Left lung (tissue), 10 donors: ENCODE data around the gene DNAH10. TPM values are rescaled to one million over a fixed set of nuclear protein-coding genes. Genes with fewer than 3 reads are reported as not detected.

Experiments used
- ATAC-seq: fragments of 200-7000 bp; cut with Tn5 transposase; one replicate; pipeline ENCODE4 v1.9.1; 2020; ENCODE audit warnings: moderate library complexity
- DNase-seq, 4 donors: peaks; one replicate each; pipeline ENCODE4 v3.0.0-alpha.2; 2013 to 2020
- H3K27ac ChIP-seq, 2 donors: fragments of 200-600 bp; sonication (generic) in 1 of 2; one replicate each; pipeline versions ENCODE4 v1.5.0 to v1.8.0; 2020 to 2021
- H3K27me3 ChIP-seq, 2 donors: fragments of 200-600 bp; sonication (generic) in 1 of 2; one replicate each; pipeline versions ENCODE4 v1.5.0 to v1.8.0; 2020 to 2021
- H3K36me3 ChIP-seq, 2 donors: fragments of 200-600 bp; sonication (generic) in 1 of 2; one replicate each; pipeline versions ENCODE4 v1.5.0 to v1.8.0; 2020 to 2021
- H3K4me1 ChIP-seq, 2 donors: fragments of 200-600 bp; one replicate each; pipeline ENCODE4 v1.8.0; 2021
- H3K4me3 ChIP-seq, 2 donors: fragments of 200-600 bp; sonication (generic) in 1 of 2; one replicate each; pipeline versions ENCODE4 v1.5.0 to v1.8.0; 2020 to 2021; ENCODE audit warnings: mild to moderate bottlenecking in 1 of 2
- H3K9me3 ChIP-seq, 2 donors: fragments of 200-600 bp; sonication (generic) in 1 of 2; one replicate each; pipeline versions ENCODE4 v1.5.0 to v1.8.0; 2020 to 2021
- intact Hi-C, 2 donors: fragments of 100-400 bp; cut with DNase I; formaldehyde crosslinking; loops; one replicate each; pipeline versions ENCODE4 v1.11.2 to v1.14.2; 2022
- polyA plus RNA-seq, 6 donors: library from polyadenylated mRNA; unstranded; fragments of 120-200 nt; gene quantifications; one replicate each; pipeline ENCODE4 v1.2.1, GENCODE V29; 2013; ENCODE audit not compliant: insufficient read length in 6 of 6
- total RNA-seq, 2 donors: library from RNA; stranded (reverse); fragmentation: NEBNext Ultra II Directional; extraction: Animal tissue kit (Norgen Biotek cat#: 25700); gene quantifications; one replicate each; pipeline ENCODE4 v1.2.1, GENCODE V29; 2021
- TF ChIP-seq, protein P1 (sequence below), 2 donors: fragments of 200-600 bp; sonication (generic) in 1 of 2; IDR thresholded peaks; one replicate each; pipeline versions ENCODE4 v1.5.0 to v1.8.0; 2021; ENCODE audit warnings: antibody characterized with exemption in 2 of 2
- donor health status: DM: no; HTN: yes; CAD: no.
- donor health status: DM: no; HTN: no; CAD: no.

DNAH10 gene
- total and polyA plus RNA-seq, 8 donors: 0.79 to 10.4 (median 6.5) TPM

DNA sequence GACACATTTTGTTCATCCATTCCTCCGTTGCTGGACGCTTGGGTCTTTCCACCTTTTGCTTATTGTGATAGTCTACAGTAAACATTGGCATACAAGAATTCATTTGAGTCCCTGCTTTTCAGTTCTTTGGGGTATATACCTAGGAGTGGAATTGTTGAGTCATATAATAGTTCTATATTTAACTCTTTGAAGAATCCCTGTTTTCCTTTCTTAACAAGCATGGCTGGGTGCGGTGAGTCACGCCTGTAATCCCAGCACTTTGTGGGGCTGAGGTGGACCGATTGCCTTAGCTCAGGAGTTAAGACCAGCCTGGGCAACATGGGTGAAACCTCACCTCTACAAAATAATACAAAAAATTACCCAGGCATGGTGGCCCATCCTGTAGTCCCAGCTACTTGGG lies 135.1 kb downstream of the DNAH10 start:
- H3K4me3 ChIP-seq: no peak overlapping the region
- H3K27ac ChIP-seq: no peak overlapping the region
- DNase-seq: no peak
- intact Hi-C loops: no loop called here
- H3K27me3 ChIP-seq: peaks cover 0 to 16% of the 10 kb centered on the region in 2 donors
- no peak for ATAC-seq
- TF ChIP-seq, protein P1, sequence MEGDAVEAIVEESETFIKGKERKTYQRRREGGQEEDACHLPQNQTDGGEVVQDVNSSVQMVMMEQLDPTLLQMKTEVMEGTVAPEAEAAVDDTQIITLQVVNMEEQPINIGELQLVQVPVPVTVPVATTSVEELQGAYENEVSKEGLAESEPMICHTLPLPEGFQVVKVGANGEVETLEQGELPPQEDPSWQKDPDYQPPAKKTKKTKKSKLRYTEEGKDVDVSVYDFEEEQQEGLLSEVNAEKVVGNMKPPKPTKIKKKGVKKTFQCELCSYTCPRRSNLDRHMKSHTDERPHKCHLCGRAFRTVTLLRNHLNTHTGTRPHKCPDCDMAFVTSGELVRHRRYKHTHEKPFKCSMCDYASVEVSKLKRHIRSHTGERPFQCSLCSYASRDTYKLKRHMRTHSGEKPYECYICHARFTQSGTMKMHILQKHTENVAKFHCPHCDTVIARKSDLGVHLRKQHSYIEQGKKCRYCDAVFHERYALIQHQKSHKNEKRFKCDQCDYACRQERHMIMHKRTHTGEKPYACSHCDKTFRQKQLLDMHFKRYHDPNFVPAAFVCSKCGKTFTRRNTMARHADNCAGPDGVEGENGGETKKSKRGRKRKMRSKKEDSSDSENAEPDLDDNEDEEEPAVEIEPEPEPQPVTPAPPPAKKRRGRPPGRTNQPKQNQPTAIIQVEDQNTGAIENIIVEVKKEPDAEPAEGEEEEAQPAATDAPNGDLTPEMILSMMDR (IDR thresholded peaks at IDR 0.05): no peak
- no peaks in the 10 kb centered on the region for H3K36me3 ChIP-seq
- no peaks in the 10 kb centered on the region for H3K9me3 ChIP-seq
- no peaks in the 10 kb centered on the region for H3K4me1 ChIP-seq

DNA sequence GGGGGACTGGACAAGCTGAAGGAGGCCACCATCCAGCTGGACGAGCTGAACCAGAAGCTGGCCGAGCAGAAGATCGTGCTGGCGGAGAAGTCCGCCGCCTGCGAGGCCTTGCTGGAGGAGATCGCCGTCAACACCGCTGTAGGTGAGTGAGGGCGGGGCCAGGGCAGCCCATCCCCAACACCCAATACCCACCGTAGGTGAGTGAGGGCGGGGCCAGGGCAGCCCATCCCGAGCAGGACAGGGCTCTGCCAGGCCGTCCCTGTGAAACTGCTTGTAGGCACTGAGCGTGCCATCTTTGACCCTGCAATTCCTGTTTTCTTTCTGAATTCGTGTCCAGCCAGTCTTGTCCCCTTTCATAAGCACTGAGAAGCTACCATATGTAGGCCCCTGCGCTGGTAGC lies 136.6 kb downstream of the DNAH10 start:
- TF ChIP-seq, protein P1 (IDR thresholded peaks at IDR 0.05): no peak
- Histone ChIP-seq H3K4me3 (no peak overlapping the region), H3K27ac (no peak overlapping the region), H3K9me3 (no peaks in the 10 kb centered on the region), H3K4me1 (no peaks in the 10 kb centered on the region), H3K36me3 (no peaks in the 10 kb centered on the region), H3K27me3 (peaks cover 0 to 3% of the 10 kb centered on the region in 2 donors)
- intact Hi-C loops: no loop called here
- ATAC-seq (no peak), DNase-seq (no peak)

DNA sequence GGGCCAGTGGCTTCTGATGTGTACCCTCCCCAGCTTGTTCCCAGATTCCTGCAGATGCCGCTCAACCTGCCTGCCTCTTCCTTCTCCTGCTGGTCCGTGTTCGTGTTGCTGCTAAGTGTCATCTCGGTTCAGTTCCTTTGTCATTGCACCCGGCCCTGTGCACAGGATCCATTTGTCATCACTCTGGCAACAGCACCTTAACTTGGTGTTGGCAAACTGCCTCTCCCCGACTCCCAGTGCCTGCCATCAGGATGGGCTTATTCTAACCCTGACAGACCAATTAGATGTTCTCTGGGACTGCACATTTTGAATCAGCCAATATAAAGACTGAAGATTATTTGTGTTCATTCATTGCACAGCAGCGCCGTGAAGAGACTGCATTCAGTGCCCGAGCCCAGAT lies 137.3 kb downstream of the DNAH10 start:
- ATAC-seq (no peak), DNase-seq (no peak)
- TF ChIP-seq, protein P1 (IDR thresholded peaks at IDR 0.05): no peak
- Histone ChIP-seq H3K27ac (no peak overlapping the region), H3K9me3 (no peaks in the 10 kb centered on the region), H3K4me3 (no peak overlapping the region), H3K27me3 (no peaks in the 10 kb centered on the region), H3K36me3 (no peaks in the 10 kb centered on the region), H3K4me1 (no peaks in the 10 kb centered on the region)
- intact Hi-C loops: no loop called here

DNA sequence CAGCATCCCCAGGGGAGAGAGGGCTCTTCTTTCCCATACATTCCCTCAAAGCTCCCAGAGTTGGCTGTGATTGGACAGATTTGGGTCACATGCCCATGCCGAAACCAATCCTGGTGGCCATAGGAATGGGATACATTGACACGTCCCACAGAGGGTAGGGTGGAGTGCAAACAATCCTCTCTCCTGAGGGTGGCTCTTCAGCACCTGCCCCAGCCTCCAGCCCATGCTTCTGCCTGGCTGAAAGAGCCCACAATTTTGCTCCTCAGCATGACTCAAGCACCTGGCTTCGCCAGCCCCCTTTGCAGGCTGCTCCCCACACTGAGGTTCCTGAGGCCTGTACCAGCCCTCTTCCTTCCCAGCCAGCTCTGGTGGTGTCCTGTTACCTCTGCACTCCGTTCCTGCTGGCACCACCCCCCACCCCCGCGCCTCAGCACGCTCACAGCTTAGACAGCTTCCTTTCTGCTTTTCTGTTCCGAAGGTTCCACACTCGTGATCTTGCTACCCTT lies 138.8 kb downstream of the DNAH10 start:
- DNase-seq (no peak), ATAC-seq (no peak)
- Histone ChIP-seq H3K9me3 (no peaks in the 10 kb centered on the region), H3K27ac (no peak overlapping the region), H3K4me3 (no peak overlapping the region), H3K36me3 (no peaks in the 10 kb centered on the region), H3K27me3 (no peaks in the 10 kb centered on the region), H3K4me1 (no peaks in the 10 kb centered on the region)
- TF ChIP-seq, protein P1 (IDR thresholded peaks at IDR 0.05): no peak
- intact Hi-C loops: no loop called here

DNA sequence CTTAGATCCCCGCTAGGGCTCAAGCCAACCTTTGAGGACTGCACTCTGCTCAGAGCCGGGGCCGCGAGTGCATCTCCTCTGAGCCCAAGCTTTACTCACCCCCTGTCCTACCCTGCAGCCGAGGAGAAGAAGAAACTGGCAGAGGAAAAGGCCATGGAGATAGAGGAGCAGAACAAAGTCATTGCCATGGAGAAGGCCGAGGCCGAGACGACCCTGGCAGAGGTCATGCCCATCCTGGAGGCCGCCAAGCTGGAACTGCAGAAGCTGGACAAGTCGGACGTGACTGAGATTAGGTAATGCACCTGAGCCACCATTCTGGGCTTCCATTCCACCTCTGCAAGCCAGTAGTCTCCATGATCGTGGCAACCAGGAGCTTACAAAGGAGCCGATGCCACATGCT lies 140.7 kb downstream of the DNAH10 start:
- H3K4me3 ChIP-seq: no peak overlapping the region
- H3K4me1 ChIP-seq: no peaks in the 10 kb centered on the region
- ATAC-seq: no peak
- DNase-seq: no peak
- H3K36me3 ChIP-seq: no peaks in the 10 kb centered on the region
- TF ChIP-seq, protein P1 (IDR thresholded peaks at IDR 0.05): no peak
- no peaks in the 10 kb centered on the region for H3K9me3 ChIP-seq
- intact Hi-C loops: no loop called here
- H3K27ac ChIP-seq: no peak overlapping the region
- H3K27me3 ChIP-seq: no peaks in the 10 kb centered on the region
